Measurements from ENCODE around the gene PRKCA.
A peak's percentile ranks its signal among the peaks of the same experiment; 100 is the strongest.
"Not testable (repeated sequence)": the region's sequence is repeated elsewhere in the genome, so short reads cannot be mapped to it uniquely, and the experiment has no call there.

Gene PRKCA

DNA sequence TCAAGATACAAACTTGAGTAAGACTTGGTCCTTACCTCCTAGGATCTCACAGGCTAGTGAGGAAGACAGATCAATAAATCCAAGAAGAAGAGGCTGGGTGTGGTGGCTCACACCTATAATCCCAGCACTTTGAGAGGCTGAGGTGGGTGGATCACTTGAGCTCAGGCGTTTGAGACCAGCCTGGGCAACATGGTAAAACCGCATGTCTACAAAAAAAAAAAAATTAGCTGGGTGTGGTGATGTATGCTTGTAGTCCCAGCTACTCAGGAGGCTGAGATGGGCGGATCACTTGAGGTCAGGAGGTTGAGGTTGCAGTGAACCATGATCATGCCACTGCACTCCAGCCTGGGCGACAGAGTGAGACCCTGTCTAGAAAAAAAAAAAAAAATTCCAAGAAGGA is 423.0 kb downstream of the PRKCA start:
- DNase-seq: not testable (repeated sequence)

GRCh38 chr17:66725956-66726355 is 423.5 kb downstream of the PRKCA start:
- DNase-seq: no peak

GRCh38 chr17:66726371-66726770 is 424.0 kb downstream of the PRKCA start:
- DNase-seq: no peak

DNA sequence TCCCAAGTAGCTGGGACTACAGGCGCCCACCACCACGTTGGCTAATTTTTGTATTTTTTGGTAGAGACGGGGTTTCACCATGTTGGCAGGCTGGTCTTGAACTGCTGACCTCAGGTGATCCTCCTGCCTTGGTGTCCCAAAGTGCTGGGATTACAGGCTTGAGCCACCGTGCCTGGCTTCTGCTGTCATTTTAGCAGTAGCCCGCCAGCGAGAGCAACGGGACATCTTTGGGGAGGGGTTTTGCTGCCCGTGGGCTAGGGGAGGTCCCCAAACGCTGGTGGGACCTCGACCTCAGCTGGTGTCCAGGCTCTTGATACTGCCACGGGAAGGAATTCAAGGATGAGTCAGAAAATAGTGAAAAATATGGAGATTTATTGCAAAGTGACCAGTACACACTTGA is 424.4 kb downstream of the PRKCA start:
- no peak for DNase-seq

DNA sequence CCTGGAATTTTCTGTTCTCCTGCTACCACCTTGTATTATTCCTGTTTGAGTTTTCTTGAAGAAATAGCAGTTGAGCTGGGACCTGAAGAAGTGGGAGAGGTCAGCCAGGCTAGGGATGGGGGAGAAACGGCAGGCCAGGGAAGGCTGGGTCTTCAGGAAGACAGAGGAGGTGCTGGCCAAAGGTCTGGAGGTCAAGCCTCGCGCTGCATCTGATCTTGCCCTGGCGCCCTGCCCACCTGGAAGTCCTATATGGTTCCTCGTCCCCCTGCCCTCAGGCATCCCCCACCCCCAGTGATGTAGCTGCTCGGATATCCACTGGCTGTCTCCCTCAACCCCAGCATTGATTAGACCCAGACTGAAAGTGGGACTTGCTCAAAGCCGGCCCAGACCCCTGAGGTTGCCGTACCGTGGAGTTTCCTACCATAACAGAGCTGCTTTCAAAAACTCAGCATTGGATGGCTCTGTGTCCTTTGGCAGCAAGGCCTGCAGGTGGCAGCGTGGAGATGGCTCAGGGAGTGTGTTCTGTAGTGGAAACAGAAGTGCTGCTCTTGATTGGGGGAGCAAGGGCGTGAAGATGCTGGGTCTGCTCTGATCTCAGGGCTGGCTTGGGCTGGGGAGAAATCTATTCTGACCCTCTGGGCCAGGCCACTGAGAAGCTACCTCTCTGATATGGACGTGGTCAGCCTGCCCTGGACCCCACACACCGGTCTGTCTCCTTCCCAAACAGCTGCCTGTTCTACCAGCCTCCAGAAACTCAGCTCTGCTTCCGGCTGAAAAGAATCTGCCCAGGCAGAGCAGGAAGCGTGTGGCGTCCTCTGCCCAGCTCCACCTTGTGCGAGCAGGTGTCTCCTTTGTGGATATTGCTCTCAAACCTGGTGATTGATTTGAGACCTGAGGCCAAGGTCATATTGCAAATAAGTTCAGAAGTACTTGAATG is 425.5 kb downstream of the PRKCA start:
- peak in 48 of 56 donors; percentile 9 to 87 (median 53) for DNase-seq

DNA sequence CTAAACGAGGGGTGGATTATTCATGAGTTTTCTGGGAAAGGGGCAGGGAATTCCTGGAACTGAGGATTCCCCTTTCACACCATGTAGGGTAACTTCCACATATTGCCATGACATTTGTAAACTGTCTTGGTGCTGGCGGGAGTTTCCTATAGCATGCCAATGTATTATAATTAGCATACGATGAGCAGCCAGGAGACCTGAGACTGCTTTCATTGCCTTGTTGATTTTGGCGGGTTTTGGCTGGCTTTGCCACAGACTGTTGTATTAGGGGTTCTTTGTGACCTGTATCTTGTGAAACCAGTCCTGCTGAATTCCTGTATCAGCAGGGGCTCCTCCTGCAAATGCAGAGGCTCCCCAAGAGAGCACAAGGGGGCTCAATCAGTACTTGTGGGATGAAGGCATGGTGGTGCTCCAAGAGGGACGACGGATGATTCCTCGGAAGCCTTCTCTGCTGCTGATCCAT is 428.1 kb downstream of the PRKCA start:
- no peak for DNase-seq

DNA sequence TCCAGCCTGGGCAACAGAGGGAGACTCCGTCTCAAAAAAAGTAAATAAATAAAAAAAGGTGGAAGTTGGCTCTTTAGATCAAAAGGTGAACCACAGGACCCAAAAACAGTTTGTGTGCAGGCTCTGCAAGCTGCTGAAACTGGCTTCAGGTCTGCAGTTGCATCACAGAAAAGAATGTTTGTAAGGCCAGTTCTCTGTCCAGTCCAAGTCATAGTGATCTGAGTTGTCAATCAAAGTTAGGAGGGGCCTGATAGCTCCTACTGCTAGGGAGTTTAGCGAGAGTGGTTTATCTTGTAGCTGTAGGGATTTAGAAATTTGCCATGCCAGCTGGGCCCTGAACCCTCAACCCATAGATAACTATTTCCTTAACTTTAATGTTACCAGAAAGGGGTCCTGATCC is 431.3 kb downstream of the PRKCA start:
- no peak for DNase-seq

- no peak for DNase-seq
These were observed 432.0 kb downstream of the PRKCA start for GRCh38 chr17:66734186-66734943.

DNA sequence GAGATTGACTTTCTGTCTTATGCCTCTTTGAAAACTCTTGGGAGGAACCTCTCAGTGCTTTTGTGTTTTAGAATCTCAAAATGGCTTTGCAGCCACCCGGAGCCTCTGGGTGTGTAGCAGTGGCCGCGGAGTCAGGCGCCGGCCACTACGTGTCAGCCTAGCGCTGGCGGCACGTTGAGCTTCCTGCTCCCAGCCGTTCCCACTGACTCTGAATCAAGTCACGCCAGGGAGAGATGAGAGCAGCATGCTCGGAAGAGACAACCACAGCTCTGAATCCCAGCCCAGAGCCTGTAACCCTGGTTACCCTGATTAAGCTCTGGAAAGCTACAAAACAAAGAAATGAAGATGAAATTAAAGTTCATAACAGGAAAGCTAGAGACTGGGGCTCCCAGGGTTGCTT is 435.1 kb downstream of the PRKCA start:
- DNase-seq: peak in 31 of 56 donors; percentile 7 to 69 (median 27)

- no peak for DNase-seq
These were observed 435.9 kb downstream of the PRKCA start for GRCh38 chr17:66738301-66738700.

- no peak for DNase-seq
These were observed 437.1 kb downstream of the PRKCA start for GRCh38 chr17:66739553-66739952.

DNA sequence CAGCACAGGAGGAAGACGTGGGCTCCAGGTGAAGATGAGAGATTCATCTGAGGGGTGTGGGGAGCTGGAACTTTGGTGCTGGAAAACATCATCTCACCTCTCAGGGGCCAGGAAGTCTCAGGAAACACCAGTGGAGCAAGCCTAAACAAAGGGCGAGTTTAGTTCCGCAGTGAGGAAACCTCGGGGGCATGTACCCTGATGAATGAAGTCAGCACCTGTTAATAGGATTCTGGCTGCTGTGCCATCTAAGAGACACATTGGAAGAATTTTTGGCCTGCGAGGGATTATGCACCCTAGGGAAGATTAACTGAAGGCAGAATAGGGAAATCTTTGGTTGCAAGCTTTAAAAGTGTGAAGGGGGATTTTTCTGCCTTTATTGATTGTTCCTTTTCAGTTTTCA is 437.8 kb downstream of the PRKCA start:
- no peak for DNase-seq

DNA sequence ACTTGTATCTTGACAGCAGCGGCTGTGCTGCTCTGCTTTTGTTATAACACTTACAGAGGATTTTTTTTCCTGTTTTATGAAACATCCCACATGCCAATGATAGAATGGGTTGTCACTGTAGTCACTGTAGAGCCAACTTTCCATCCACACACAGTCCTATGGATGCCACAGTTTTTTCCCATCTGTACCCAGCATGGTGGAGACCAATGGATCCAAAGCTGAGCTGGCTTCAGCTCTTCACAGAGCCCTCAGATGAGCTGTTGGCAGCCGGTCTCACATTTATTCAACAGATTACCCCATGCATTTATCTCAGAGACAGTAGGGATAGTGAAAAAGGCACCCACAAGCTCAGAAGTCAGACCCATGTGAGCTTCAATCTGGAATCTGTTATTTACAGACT is 441.1 kb downstream of the PRKCA start:
- DNase-seq: no peak

GRCh38 chr17:66746736-66747135 is 444.3 kb downstream of the PRKCA start:
- peak in 1 of 56 donors; percentile 7 for DNase-seq

DNA sequence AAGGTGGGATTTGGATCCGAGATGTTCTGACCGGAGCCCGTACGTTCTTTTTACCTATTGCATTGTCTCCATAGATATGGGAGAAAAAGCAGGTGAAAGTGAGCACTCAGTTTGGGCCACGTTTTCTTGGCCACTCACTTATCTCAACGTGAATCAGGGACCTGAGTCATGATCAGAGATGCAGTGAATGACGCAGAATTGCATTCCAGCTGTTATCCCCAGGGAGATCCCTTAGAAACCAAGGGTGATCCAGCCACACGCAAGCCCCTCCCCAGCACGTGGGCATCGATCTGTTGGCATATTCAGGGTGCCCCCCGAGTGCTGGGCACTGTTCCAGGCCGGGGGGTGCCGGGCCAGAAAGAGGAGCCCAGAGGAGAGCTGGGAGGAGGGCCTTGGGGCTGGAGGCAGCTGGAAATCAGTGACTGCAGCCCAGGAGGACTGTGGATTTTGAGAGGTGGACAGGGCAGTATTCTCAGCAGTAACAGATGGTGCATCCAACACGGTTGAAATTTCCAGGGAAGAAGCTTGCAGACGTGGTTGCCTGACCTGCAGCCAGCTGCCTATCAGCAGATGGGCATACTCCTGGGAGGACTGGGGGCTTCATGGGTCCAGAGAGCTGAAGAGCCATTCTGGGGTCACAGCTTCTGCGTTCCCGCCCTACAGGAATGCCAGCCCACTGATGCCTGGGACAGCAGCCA is 445.3 kb downstream of the PRKCA start:
- no peak for DNase-seq

DNA sequence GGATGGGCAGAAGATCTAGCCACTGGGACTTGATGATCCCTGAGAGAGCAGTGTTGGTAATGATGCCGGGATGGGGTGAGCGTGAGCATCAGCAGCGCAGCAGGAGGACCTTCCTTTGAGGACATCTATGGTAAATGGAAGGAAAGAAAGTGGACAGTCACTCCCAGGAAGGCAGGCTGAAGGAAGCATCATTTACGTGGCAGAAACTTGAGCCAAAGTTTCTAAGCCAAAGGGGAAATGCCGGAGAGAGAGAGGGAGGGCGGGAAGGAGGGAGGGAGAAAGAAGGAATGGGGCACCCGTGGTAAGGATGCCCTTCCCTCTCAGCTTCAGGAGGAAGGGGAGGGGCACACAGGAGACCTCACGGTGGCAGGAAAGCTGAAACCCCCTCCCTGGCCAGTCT is 446.2 kb downstream of the PRKCA start:
- DNase-seq: no peak

DNA sequence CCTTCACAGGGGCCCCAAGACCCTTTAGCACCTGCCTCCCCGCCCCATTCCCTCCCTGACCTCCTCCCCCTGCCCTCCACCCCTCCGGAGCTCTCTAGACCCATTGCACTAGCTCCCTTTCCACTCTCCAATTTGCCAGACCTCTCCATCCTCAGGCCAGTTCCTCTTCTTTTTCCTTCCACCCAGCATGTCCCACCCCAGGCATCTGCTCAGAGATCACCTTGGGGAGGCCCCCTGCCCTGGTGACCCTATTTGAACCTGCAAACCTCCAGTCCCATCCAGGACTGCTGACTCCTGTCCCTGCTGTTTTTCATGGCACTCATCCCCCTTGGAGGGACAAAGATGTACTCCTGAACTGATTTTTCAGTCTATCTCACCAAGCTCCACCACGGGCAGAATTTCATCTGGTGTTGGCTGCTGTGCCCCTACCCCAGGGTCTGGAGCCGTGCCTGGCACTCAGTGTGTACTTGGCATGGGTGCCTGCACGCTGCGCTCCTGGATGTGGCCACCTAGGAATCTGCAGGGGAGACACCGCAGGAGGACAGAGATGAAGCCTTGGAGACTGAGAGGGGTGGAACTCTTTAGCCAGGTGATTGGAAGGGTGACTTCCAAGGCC is 446.9 kb downstream of the PRKCA start:
- DNase-seq: peak in 1 of 56 donors; percentile 7

GRCh38 chr17:66750116-66750515 is 447.7 kb downstream of the PRKCA start:
- no peak for DNase-seq

DNA sequence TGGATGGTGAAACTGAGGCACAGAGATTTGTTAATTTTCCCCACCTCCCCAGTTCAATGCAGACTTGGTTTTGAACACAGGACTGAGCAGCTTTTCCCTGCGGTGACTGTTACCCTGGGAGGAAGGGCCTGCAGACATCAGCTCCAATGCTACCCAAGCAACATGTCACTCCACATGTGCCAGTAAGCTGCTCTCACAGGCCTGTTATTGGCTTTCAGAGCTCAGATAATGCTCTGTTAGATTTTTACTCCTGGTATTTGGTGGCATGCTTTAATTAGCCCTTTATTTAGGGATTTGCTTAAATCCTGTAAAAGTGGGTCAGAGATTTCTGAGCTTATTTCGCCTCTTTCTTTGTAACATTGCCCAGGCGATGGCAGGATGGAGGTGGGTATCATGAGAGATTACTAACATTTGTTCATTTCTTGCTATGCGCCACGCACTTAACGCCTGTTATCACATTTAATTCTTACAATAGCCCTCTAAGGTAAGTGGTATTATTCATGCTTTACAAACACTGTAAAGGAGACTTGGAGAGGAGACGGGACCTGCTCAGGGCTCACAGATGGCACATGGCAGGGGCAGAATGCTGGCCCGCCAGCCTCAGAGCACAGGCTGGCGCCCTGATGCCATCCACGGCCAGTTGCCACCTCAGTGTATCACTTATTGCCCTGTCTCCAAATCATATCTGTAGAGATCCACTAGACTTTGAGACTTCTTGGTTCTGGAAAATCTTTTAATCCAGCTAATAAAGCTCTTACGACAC is 448.5 kb downstream of the PRKCA start:
- no peak for DNase-seq

DNA sequence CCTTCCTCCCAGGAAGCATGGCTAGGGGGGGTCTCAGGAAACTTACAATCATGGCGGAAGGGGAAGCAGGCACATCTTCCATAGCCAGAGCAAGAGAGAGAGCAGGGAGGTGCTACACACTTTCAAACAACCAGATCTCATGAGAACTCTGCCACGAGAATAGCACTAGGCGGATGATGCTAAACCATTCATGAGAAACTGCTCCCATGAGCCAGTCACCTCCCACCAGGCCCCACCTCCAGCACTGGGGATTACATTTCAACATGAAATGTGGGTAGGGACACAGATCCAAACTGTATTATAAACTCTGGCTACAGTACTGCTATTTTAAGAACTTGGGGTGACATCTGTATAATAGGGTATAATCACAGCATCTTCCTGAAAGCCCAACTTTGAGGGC is 449.4 kb downstream of the PRKCA start:
- no peak for DNase-seq

GRCh38 chr17:66752411-66752810 is 450.0 kb downstream of the PRKCA start:
- DNase-seq: no peak
